HG02885 (cell line): ENCODE results near the gene ADGRG1.
A peak's percentile ranks its signal among the peaks of the same experiment; 100 is the strongest.

Experiments used
- ATAC-seq: cut with Tn5 transposase; IDR thresholded peaks from one replicate; pipeline ENCODE4 v1.9.1; 2021; ENCODE audit warnings: mild to moderate bottlenecking; ENCODE audit not compliant: unreplicated experiment, poor library complexity

ADGRG1 gene

GRCh38 chr16:57694725-57695679, 66.6 kb downstream of the ADGRG1 start, which contains the start of gene DRC7:
Gene DRC7, plus strand, starts transcription at chr16:57694806. Its CDS starts 3,144 bp downstream, at chr16:57697950.
- ATAC-seq: peak; percentile 72

- ATAC-seq: no peak
These were observed 67.2 kb downstream of the ADGRG1 start for GRCh38 chr16:57695680-57696069.

GRCh38 chr16:57696240-57696639, 67.8 kb downstream of the ADGRG1 start:
- no peak for ATAC-seq

GRCh38 chr16:57697896-57698537, 69.6 kb downstream of the ADGRG1 start:
- no peak for ATAC-seq

- no peak for ATAC-seq
These were observed 70.5 kb downstream of the ADGRG1 start for GRCh38 chr16:57698812-57699405.

GRCh38 chr16:57699481-57699880, 71.1 kb downstream of the ADGRG1 start:
- ATAC-seq: no peak

- no peak for ATAC-seq
These were observed 71.5 kb downstream of the ADGRG1 start for GRCh38 chr16:57699899-57700298.

- no peak for ATAC-seq
These were observed 72.5 kb downstream of the ADGRG1 start for GRCh38 chr16:57700781-57701551.

- ATAC-seq: no peak
These were observed 73.4 kb downstream of the ADGRG1 start for GRCh38 chr16:57701759-57702371.

- ATAC-seq: no peak
These were observed 75.1 kb downstream of the ADGRG1 start for GRCh38 chr16:57703416-57704010.

- ATAC-seq: no peak
These were observed 75.8 kb downstream of the ADGRG1 start for GRCh38 chr16:57704011-57704904.

- ATAC-seq: no peak
These were observed 76.7 kb downstream of the ADGRG1 start for GRCh38 chr16:57704905-57705852.

GRCh38 chr16:57706717-57707116, 78.3 kb downstream of the ADGRG1 start:
- no peak for ATAC-seq

- no peak for ATAC-seq
These were observed 78.9 kb downstream of the ADGRG1 start for GRCh38 chr16:57707331-57707730.

- ATAC-seq: no peak
These were observed 79.7 kb downstream of the ADGRG1 start for GRCh38 chr16:57708168-57708567.

- no peak for ATAC-seq
These were observed 81.2 kb downstream of the ADGRG1 start for GRCh38 chr16:57709663-57710062.

- no peak for ATAC-seq
These were observed 82.9 kb downstream of the ADGRG1 start for GRCh38 chr16:57711346-57711745.
